Renal pelvis (tissue), 4 donors: ENCODE data around the gene GPR39. TPM values are rescaled to one million over a fixed set of nuclear protein-coding genes. Genes with fewer than 3 reads are reported as not detected.

Experiments used
- DNase-seq: peaks from one replicate; pipeline ENCODE4 v3.0.0-alpha.2; 2013
- polyA plus RNA-seq, 3 donors: library from polyadenylated mRNA; unstranded; fragments of 120-200 nt; gene quantifications; one replicate each; pipeline ENCODE4 v1.2.1, GENCODE V29; 2013; ENCODE audit not compliant: insufficient read length in 3 of 3

Gene GPR39
- polyA plus RNA-seq, 3 donors: 3.1 to 4.1 (median 4.0) TPM

DNA sequence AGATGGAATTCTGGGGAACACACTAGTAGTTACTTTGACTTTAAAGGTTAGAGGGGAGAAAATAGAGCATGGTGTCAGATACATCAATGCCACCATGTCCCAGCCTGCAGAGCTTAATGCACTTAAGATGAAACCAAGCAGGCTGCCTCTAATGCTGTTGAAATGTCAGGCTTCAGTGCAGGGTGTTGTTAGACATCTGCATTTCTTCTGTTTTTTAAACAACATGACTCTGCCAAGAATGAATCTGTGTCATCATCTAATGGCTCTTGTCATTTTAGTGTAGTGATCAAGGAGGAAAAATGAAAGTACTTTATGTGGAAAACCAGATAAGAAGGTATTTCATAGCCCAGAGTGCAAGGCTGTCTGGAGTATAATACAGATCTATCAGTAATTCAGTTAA is 223.5 kb downstream of the GPR39 start:
- no peak for DNase-seq

DNA sequence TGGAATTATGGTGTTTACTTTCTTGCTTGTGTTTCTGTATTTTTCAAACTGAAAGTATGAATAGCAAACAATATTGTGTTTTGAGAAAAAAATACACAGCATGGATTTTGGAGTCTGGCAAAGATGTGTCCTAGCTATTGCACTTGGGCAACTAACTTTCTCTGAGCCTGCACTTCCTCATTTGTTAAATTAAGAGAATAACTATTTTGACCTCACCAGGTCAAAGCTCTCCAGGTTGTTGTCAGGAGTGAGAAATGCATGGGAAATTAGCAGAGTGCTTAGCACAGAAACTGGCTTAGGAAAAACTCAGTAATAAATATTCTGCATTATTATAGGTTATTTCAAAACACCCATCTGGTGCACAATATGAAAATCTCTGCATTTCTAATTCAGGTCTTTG is 225.2 kb downstream of the GPR39 start:
- DNase-seq: no peak

DNA sequence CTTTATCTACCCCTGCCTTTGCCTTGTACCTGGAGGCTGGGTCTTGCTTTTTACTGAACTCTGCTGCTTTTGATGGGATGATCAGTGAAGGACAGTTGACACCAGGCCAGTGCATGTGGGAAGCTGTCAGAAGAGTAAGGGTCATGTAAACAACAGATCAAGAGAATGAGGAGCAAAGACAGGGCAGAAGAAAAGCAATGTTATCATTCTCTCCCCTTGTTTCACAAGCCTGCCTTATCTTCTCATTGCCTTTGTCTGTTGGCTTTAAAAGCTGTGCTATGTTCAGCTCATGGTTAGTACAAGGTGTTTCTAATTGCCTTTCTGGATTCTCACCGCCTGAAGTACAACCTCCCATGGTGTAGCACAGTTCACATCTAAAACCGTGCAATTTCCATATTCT is 225.8 kb downstream of the GPR39 start:
- no peak for DNase-seq

- DNase-seq: no peak
Measured at GRCh38 chr2:132645176-132645575, 228.6 kb downstream of the GPR39 start.

GRCh38 chr2:132645722-132646539 is 229.3 kb downstream of the GPR39 start:
- DNase-seq: no peak

DNA sequence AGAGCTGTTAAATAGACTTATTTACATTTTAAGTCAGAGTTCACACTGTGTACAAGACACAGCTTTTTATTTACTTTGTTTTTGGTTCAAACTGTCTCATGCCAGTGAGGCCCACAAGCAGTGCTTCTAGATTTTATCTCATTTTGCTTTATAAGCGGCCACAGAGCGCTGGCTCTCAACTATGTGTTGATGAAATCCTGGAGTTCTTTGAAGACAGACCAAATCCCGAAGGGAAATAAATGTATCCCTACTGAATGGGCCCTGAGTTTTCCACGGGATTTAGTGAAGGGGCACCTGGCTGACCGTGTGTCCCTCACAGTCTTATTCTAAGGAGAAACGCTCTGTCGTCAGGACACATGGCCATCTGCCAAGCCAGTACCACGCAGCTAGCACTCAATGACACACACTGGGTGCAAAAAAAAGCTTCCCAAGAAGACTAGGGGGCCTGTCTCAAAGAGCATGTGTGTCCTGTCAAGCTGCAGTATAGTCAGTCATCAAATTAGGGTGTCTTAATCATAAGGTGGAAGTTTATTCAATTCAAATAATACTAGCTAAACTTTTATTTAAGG is 230.0 kb downstream of the GPR39 start:
- no peak for DNase-seq

GRCh38 chr2:132651115-132652045 is 234.8 kb downstream of the GPR39 start:
- DNase-seq: no peak

GRCh38 chr2:132652474-132652873 is 235.9 kb downstream of the GPR39 start:
- DNase-seq: no peak

- no peak for DNase-seq
Measured at GRCh38 chr2:132654335-132654734, 237.7 kb downstream of the GPR39 start.

- DNase-seq: no peak
Measured at GRCh38 chr2:132654968-132655367, 238.4 kb downstream of the GPR39 start.

DNA sequence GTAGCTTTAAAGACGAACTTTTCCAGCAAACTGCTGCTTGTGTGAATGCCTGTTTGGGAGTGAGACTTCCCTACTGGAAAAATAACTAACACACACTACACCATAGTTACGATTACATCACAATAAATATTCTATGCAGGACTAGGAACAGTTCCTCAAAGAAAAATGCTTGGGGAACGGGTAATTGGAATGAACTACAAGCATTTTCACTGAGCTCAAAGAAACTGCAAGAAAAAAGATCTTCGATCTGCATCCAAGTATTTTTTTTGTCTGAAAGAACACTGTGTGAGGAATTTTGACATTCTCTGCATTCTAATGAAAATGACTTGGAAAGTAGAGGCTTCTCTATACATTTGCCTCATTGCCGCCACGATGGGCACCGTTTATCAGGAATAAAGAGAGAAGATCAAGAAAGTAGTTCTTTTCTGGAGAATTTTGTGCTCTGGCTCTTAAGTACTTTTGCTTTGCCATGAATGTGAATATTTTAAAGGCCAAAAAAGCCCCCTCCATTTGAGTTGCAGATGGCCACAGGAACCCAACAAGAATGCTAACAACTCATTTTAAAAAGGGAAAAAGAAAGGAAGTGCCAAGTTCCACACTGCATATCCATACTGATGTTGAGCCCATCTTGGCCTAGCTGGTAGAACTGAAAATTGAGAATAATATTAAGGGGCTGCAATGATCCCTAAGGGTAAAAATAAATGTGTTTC is 239.8 kb downstream of the GPR39 start:
- no peak for DNase-seq

- DNase-seq: no peak
Measured at GRCh38 chr2:132659331-132659730, 242.7 kb downstream of the GPR39 start.

DNA sequence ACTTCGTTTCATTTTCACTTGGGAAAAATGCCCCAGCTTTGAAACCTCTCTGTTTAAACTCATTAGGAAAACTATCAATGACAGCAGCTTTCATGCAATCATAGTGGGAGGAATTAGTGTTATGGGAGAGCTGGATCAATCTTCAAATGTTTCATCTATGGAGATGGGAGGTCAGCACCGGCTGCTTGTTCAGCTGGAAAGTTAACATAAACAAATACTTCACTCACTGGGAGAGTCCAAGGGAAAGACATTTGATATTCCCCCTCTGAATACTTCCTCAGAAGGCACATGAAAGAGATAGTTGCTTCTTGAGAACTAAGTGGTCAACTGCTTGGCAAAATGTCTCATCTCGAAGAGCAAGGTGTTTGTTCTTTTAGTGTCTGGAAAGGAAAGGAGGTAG is 246.1 kb downstream of the GPR39 start:
- DNase-seq: peak; percentile 70

DNA sequence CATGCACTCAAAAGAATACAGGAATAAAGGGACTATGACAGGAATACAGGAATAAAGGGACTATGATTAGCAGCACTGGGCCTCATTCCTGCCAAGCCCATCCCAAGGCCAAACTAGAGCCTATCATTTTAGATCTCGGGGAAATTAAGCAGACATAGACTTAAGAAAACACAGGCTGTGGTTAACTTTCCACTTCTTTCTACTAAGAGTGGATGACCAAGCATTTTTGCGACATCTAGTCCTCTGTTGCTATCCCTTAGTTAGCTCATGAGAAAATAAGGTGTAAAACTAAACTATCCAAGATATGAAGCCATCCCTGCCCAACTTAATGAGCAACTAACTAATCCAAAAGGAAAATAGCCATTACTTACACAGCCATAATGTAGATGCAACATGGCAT is 247.5 kb downstream of the GPR39 start:
- no peak for DNase-seq

- DNase-seq: no peak
Measured at GRCh38 chr2:132665401-132666140, 249.0 kb downstream of the GPR39 start.

DNA sequence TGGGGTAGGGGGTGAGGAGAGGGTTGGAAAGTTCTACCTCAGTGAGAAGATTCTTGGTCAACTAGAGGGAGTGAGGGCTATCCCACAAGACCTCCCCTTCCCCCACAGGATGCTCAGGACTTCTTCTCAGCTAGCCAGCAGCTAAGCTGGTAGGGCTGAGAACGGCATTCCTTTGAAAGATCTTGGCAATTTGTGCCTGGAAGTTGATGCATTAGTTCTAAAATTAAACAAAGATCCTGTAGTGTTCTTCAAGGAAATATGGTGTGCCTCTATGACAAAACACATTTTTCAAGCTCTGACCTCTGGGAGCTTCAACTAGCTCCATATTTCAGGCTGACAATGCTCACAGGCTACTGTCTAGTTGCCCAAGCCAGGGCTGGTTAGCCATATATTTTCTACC is 251.1 kb downstream of the GPR39 start:
- DNase-seq: no peak

GRCh38 chr2:132668189-132668823 is 251.7 kb downstream of the GPR39 start:
- peak; percentile 57 for DNase-seq

DNA sequence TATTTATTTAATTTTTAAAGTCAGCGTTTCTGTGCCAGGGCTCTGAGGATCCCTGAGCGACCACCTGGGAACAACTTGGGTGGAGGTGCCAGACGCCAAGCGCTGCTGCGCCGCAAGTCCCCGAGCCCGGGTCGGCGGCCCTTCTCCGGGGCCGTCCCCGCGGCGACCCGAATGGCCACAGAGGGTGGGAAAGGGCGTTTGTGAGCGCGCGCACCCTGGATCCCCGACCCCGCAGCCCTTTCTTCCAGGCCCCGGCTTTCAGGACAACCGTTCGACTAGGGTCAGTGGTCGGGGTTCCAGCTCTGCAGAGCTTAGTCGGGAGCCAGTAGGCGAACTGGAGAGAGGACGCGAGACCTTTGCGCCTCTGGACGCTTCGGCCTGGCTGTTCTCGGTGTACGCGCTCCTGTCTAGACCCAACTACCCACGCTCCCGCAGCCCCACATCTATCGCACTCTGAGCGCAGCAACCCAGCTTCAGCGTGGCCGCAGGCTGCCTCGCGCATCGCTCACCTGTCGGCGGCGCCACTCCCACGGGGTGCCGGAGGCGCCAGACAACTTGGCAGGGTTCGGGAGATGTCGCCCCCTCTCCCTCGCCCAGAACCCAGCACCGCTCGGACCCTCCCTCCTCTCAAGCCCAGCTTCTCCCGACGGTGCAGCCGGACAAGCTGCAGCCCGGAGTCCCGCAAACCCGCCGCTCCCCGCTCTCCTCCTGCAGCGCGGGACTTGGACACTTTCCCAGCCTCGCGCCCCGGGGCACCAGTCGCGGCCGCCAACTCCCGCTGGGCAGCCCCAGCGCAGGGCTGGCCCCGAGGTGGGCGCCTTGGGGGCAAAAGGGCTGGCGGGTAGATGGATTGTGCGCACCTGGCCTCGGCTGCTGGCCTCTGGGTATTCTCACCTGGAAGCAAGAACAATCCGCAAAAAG is 252.6 kb downstream of the GPR39 start:
- no peak for DNase-seq

GRCh38 chr2:132669908-132670495 is 253.4 kb downstream of the GPR39 start, which contains the start of gene LYPD1:
TSS of gene LYPD1 (minus strand) at chr2:132670205. CDS start at chr2:132669932, 273 bp downstream.
- DNase-seq: peak; percentile 46
